K562 (cell line): ENCODE data around the gene DSG2. TPM values are rescaled to one million over a fixed set of nuclear protein-coding genes. Genes with fewer than 3 reads are reported as not detected.

ENCODE experiments used
- ATAC-seq: fragments of 200-7000 bp; cut with Tn5 transposase; 3 replicates; pipeline ENCODE4 v1.9.1; 2020; ENCODE audit warnings: moderate library complexity
- BruUV-seq: library from RNA; stranded (reverse); fragments of 400-500 nt; replicated peaks from 2 replicates; lab custom pipeline; 2021; lab: Mats Ljungman, UMichigan
- CTCF ChIA-PET: fragments of 300-600 bp; formaldehyde crosslinking; extraction: SDS; loops from one replicate; lab custom pipeline; 2021; ENCODE audit warnings: low intra/inter-chr PET ratio; lab: Yijun Ruan, JAX
- POLR2A ChIA-PET: fragments of 300-600, 350-650 bp; sonication (Branson Sonifier 250); formaldehyde crosslinking; extraction: SDS; loops from one replicate; lab custom pipeline; 2021; ENCODE audit warnings: antibody characterized with exemption, inconsistent platforms; lab: Yijun Ruan, JAX
- DNase-seq, 4 experiments: peaks; one replicate each; pipeline versions ENCODE4 v3.0.0 to v3.0.0-alpha.2; 2011 to 2018; ENCODE audit warnings: low spot score in 3 of 4, mixed read lengths in 3 of 4; ENCODE audit errors: extremely low read depth in 1 of 4
- FAIRE-seq: peaks from 2 replicates; lab custom pipeline; 2011; peaks lifted over from hg19 to GRCh38; lab: Jason Lieb, UNC
- H2AFZ ChIP-seq: 2 replicates; pipeline ENCODE4 v1.6.0; 2011; ENCODE audit warnings: low read depth, low read length, control low read depth, inconsistent platforms
- H3K27ac ChIP-seq: fragments of 200-600 bp; 3 replicates; pipeline ENCODE4 v1.8.0; 2011; ENCODE audit warnings: low read depth, mild to moderate bottlenecking, control low read depth, inconsistent platforms, low read length, moderate library complexity, mixed read lengths; ENCODE audit errors: extremely low read depth
- H3K27me3 ChIP-seq, 2 experiments: fragments of 300-600 bp in 1 of 2; 2 replicates in 1 of 2; 3 replicates in 1 of 2; pipeline versions ENCODE4 v1.6.0 to v1.8.0; 2011; ENCODE audit warnings: inconsistent platforms in 2 of 2, low read length in 2 of 2, mild to moderate bottlenecking in 1 of 2, mixed read lengths in 1 of 2, moderate library complexity in 1 of 2; ENCODE audit not compliant: control insufficient read depth in 2 of 2, insufficient read depth in 2 of 2
- H3K36me3 ChIP-seq: fragments of 300-600 bp; 3 replicates; pipeline ENCODE4 v1.8.0; 2011; ENCODE audit warnings: mild to moderate bottlenecking, low read length, inconsistent platforms; ENCODE audit not compliant: control insufficient read depth, insufficient read depth
- H3K4me1 ChIP-seq, 2 experiments: fragments of 200-600 bp in 1 of 2; replicated peaks in 1 of 2; 2 replicates in 1 of 2; 3 replicates in 1 of 2; pipeline versions ENCODE4 v1.5.1 to v1.8.0; 2011; ENCODE audit warnings: inconsistent platforms in 2 of 2, low read length in 2 of 2, mild to moderate bottlenecking in 1 of 2, mixed read lengths in 1 of 2, moderate library complexity in 1 of 2; ENCODE audit not compliant: control insufficient read depth in 2 of 2, insufficient read depth in 2 of 2
- H3K4me2 ChIP-seq: 2 replicates; pipeline ENCODE4 v1.6.1; 2011; ENCODE audit warnings: low read length, control low read depth, inconsistent platforms, mixed read lengths; ENCODE audit not compliant: insufficient read depth
- H3K4me3 ChIP-seq: fragments of 200-600 bp; sonication (generic), shearing (Covaris generic); 2 replicates; pipeline ENCODE4 v1.5.1; 2016; ENCODE audit warnings: control low read depth, inconsistent platforms
- H3K79me2 ChIP-seq: fragments of 200-600 bp; 3 replicates; pipeline ENCODE4 v1.8.0; 2011; ENCODE audit warnings: low read length, inconsistent platforms; ENCODE audit not compliant: control insufficient read depth, insufficient read depth
- H3K9ac ChIP-seq, 2 experiments: 2 replicates each; pipeline versions ENCODE4 v1.6.0 to v1.6.1; 2011; ENCODE audit warnings: low read depth in 2 of 2, low read length in 2 of 2, control low read depth in 1 of 2, inconsistent platforms in 1 of 2, mild to moderate bottlenecking in 1 of 2, mixed read lengths in 1 of 2; ENCODE audit not compliant: insufficient read depth in 1 of 2
- H3K9me1 ChIP-seq: one replicate; pipeline ENCODE4 v1.6.0; 2011; ENCODE audit warnings: inconsistent platforms, mild to moderate bottlenecking, low read length, moderate library complexity; ENCODE audit not compliant: control insufficient read depth, insufficient read depth
- H3K9me3 ChIP-seq: replicated peaks from 2 replicates; pipeline ENCODE4 v1.5.1; 2011; ENCODE audit warnings: low read depth, low read length, inconsistent platforms; ENCODE audit not compliant: control insufficient read depth, insufficient read depth
- H4K20me1 ChIP-seq: replicated peaks from 2 replicates; pipeline ENCODE4 v1.6.1; 2011; ENCODE audit warnings: low read length, inconsistent platforms, mixed read lengths; ENCODE audit not compliant: control insufficient read depth, insufficient read depth
- CBX2 ChIP-seq: fragments of 200-600 bp; sonication (generic); IDR thresholded peaks from one replicate; pipeline ENCODE4 v1.6.1; 2012; ENCODE audit warnings: mild to moderate bottlenecking, low read length, inconsistent platforms; ENCODE audit not compliant: insufficient read depth, poor library complexity, severe bottlenecking
- ZNF217 ChIP-seq: sonication (generic); formaldehyde crosslinking; IDR thresholded peaks from 2 replicates; pipeline ENCODE4 v1.8.0; 2022; ENCODE audit warnings: mild to moderate bottlenecking, missing genetic modification reagents
- ZNF57 ChIP-seq: fragments of 450-650 bp; formaldehyde crosslinking; IDR thresholded peaks from 2 replicates; pipeline ENCODE4 v1.4.0; 2020; ENCODE audit warnings: mild to moderate bottlenecking, moderate library complexity
- WGBS: fragments of 100-300 bp; shearing (Covaris generic); methylation state at CpG from one replicate; pipeline ENCODE4 v1.1.6; 2016; ENCODE audit warnings: low coverage, mixed read lengths; ENCODE audit not compliant: insufficient coverage; ENCODE audit errors: missing lambda C conversion rate; 5-methylcytosine and 5-hydroxymethylcytosine counted together
- in situ Hi-C: fragments of 300-500 bp; cut with MboI; formaldehyde crosslinking; loops from 4 replicates; pipeline ENCODE4 v1.15.0; 2018; ENCODE audit warnings: inconsistent platforms, mixed read lengths
- intact Hi-C: fragments of 100-400 bp; cut with micrococcal nuclease; formaldehyde crosslinking; loops from 2 replicates; pipeline ENCODE4 v1.14.2; 2022
- polyA plus RNA-seq, 8 experiments: library from polyadenylated mRNA; depleted of rRNA in 4 of 8; stranded (reverse) in 5 of 8; unstranded in 3 of 8; fragments of >200 nt; fragmentation: Nextera tagmentation in 2 of 8; fragmentation: Illumina TruSeq in 1 of 8; extraction: Ambion mirVana in 2 of 8; extraction: Trizol in 1 of 8; gene quantifications; 2 replicates each; pipeline versions ENCODE4 v1.2.1 to v1.2.3, GENCODE V29; 2011 to 2014; ENCODE audit warnings: inconsistent platforms in 1 of 8, missing spikeins in 1 of 8
- total RNA-seq, 7 experiments: library from RNA; depleted of rRNA in 6 of 7; stranded (reverse); fragments of >200 nt in 6 of 7; fragmentation: Illumina TruSeq in 2 of 7; extraction: Trizol in 2 of 7; gene quantifications; 2 replicates each; pipeline versions ENCODE4 v1.2.1 to v1.2.3, GENCODE V29; 2011 to 2021; ENCODE audit warnings: low replicate concordance in 1 of 7
- TF ChIP-seq, protein P1 (sequence below), 2 experiments: fragments of 450-650 bp; IDR thresholded peaks; 2 replicates each; pipeline ENCODE4 v1.6.1; 2016

Gene DSG2
- total and polyA plus RNA-seq, 9 of the 15 experiments (the other 6 are each of a cell fraction or from before 2014, with no cell fraction given) = 16.9 to 68.6 (median 41.3) TPM

DNA sequence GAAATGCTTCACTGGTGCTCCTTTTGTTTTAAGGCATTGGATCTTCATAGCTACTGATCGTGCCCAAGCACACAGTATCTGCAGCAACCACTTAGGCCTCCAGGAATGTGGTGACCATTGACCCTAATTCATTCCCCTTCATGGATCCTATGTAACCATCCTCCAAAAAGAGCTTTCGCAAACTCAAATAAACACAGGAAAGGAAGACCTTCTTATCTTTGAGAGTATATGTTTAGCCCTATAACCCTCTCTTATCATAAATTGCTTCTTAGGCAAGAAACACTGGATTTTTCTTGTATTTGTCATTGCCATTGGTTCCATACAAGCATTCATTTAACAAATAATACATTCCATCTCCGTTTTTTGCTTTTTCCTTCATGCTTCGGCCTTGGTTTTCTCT lies 89.6 kb downstream of the DSG2 start (continued):
- TF ChIP-seq, protein P1, sequence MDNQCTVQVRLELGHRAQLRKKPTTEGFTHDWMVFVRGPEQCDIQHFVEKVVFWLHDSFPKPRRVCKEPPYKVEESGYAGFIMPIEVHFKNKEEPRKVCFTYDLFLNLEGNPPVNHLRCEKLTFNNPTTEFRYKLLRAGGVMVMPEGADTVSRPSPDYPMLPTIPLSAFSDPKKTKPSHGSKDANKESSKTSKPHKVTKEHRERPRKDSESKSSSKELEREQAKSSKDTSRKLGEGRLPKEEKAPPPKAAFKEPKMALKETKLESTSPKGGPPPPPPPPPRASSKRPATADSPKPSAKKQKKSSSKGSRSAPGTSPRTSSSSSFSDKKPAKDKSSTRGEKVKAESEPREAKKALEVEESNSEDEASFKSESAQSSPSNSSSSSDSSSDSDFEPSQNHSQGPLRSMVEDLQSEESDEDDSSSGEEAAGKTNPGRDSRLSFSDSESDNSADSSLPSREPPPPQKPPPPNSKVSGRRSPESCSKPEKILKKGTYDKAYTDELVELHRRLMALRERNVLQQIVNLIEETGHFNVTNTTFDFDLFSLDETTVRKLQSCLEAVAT (IDR thresholded peaks at IDR 0.05) = no peak
- no peak for TF ChIP-seq ZNF217 (CRISPR knock-in tag)

DNA sequence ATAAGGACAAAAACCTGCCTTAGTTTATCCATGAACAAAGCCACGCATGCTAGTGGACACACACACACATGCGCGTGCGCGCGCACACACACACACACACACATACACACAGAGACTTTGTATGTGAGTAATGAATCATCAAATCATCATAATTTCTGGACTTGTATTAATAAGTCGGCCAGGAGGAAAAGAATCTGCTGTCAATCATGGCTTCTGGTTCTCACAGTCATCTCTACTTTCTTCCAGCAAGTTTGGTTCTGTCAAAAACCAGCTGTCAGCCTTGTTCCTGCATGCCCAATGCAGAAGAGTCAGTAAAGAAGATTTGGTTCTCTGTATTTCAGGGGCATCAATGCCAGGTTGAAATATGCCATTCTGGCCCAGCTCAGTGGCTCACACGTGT lies 92.6 kb downstream of the DSG2 start:
- 60% methylated on average over 8 of the region's 8 CpGs for WGBS
- no peak for TF ChIP-seq ZNF57
- no peak for TF ChIP-seq CBX2
- in situ Hi-C loops = no loop called here

More for the DNA sequence above, 92.6 kb downstream of the DSG2 start:
- Histone ChIP-seq H3K36me3 (no peaks in the 10 kb centered on the region), H3K4me1 (no peaks in the 10 kb centered on the region), H3K9me3 (no peaks in the 10 kb centered on the region), H3K4me2 (no peak overlapping the region), H4K20me1 (no peaks in the 10 kb centered on the region), H3K79me2 (no peaks in the 10 kb centered on the region), H3K9ac (no peak overlapping the region), H2AFZ (no peak overlapping the region), H3K27ac (no peak overlapping the region), H3K4me3 (no peak overlapping the region), H3K27me3 (peaks cover 0 to 5% of the 10 kb centered on the region in 2 experiments; a peak in 1 of 5 replicates), H3K9me1 (no peaks in the 10 kb centered on the region)
- CTCF ChIA-PET = no interaction called here
- DNase-seq (no peak), FAIRE-seq (no peak), ATAC-seq (no peak)
- intact Hi-C loops = no loop called here
- POLR2A ChIA-PET = interaction anchor here (0.9 kb wide), 1 partner anchor 20 kb away, joined by 3 read pairs; no protein-coding TSS in a partner anchor
- no TSS peak for BruUV-seq
